GM18858 (cell line): ENCODE results near the gene CMSS1.
"Not testable (repeated sequence)": the region's sequence is repeated elsewhere in the genome, so short reads cannot be mapped to it uniquely, and the experiment has no call there.

Source experiments
- ATAC-seq: cut with Tn5 transposase; IDR thresholded peaks from one replicate; pipeline ENCODE4 v1.9.1; 2021; ENCODE audit not compliant: unreplicated experiment

CMSS1 gene

GRCh38 chr3:100044369-100044768, 226.7 kb downstream of the CMSS1 start:
- ATAC-seq = peak; percentile 79

GRCh38 chr3:100045696-100046095, 228.0 kb downstream of the CMSS1 start:
- no peak for ATAC-seq

- ATAC-seq = no peak
These were observed 229.3 kb downstream of the CMSS1 start for GRCh38 chr3:100046986-100047385.

- peak; percentile 59 for ATAC-seq
These were observed 229.9 kb downstream of the CMSS1 start for GRCh38 chr3:100047455-100048141.

- no peak for ATAC-seq
These were observed 230.6 kb downstream of the CMSS1 start for GRCh38 chr3:100048248-100048647.

GRCh38 chr3:100051513-100051912, 233.9 kb downstream of the CMSS1 start:
- ATAC-seq = not testable (repeated sequence)

- no peak for ATAC-seq
These were observed 236.4 kb downstream of the CMSS1 start for GRCh38 chr3:100053951-100054620.

- no peak for ATAC-seq
These were observed 240.3 kb downstream of the CMSS1 start for GRCh38 chr3:100057716-100058575.

GRCh38 chr3:100059472-100059871, 241.8 kb downstream of the CMSS1 start:
- no peak for ATAC-seq

GRCh38 chr3:100060685-100061484, 243.2 kb downstream of the CMSS1 start:
- no peak for ATAC-seq

GRCh38 chr3:100062665-100063064, 245.0 kb downstream of the CMSS1 start:
- no peak for ATAC-seq

GRCh38 chr3:100063929-100064461, 246.3 kb downstream of the CMSS1 start:
- no peak for ATAC-seq

GRCh38 chr3:100067589-100067988, 249.9 kb downstream of the CMSS1 start:
- no peak for ATAC-seq

- ATAC-seq = peak; percentile 47
These were observed 251.2 kb downstream of the CMSS1 start for GRCh38 chr3:100068826-100069225.

- no peak for ATAC-seq
These were observed 251.8 kb downstream of the CMSS1 start for GRCh38 chr3:100069472-100069871.

GRCh38 chr3:100072326-100073048, 254.8 kb downstream of the CMSS1 start:
- ATAC-seq = peak; percentile 62

GRCh38 chr3:100073049-100073713, 255.5 kb downstream of the CMSS1 start:
- no peak for ATAC-seq

- ATAC-seq = no peak
These were observed 256.1 kb downstream of the CMSS1 start for GRCh38 chr3:100073714-100074307.

GRCh38 chr3:100075196-100075595, 257.5 kb downstream of the CMSS1 start:
- no peak for ATAC-seq
